Hematopoietic multipotent progenitor cell treated with erythropoietin and hydrocortisone succinate and interleukin-3 and kit ligand, for 6 days (in vitro differentiated cells): Measurements from ENCODE around the gene C6orf15.

Source experiments
- DNase-seq: peaks from one replicate; pipeline ENCODE4 v3.0.0-alpha.2; 2015

The C6orf15 gene

DNA sequence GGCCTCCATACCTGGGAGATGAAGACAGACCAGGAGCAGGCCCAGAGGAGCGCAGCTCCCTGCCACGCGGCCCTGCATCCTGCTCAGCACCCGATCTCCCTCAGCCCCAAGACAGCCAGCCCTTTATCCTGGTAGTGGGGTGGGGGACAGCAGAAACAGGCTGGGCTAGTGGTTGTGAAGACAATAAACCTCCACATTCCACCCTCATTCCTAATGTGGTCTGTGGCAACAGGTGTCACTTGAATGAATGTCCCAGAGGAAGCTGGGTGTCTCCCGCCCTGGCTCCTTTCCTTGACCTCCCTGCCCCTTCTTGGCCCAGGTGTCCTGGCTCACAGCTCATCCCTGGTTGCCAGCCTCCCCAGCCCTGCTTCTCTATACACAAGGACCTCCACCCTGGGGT, at the start of gene C6orf15:
Gene C6orf15 (minus strand): TSS at position 98 of the 400 bp plus-strand sequence. CDS start 20 bp downstream, at position 78.
- no peak for DNase-seq

DNA sequence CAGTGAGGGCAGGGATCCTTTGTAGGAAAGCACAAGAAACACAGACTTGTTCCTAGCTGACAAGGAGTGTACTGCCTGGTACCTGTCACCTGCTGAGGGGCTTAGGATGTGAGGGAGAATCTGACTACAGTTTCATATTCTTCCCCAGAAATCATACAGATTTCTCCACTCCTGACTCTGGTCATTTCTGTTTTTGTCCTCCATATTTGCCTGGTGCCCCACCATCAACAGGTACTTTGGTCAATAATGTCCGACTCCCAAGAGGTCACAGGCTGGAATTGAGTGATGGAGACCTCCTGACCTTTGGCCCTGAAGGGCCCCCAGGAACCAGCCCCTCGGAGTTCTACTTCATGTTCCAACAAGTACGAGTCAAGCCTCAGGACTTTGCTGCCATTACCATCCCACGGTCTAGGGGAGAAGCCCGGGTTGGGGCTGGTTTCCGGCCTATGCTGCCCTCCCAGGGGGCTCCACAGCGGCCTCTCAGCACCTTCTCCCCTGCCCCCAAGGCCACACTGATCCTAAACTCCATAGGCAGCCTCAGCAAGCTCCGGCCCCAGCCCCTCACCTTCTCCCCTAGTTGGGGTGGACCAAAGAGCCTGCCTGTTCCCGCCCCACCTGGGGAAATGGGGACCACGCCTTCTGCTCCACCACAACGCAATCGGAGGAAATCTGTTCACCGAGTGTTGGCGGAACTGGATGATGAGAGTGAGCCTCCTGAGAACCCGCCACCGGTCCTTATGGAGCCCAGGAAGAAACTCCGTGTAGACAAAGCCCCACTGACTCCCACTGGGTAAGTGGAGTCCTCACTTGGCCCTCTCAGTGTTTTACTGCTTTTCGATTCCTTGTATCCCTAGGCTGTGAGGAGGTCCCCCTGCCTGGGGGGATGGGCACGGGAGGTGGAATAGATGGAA, 49.1 kb upstream of the C6orf15 start:
- DNase-seq: no peak

DNA sequence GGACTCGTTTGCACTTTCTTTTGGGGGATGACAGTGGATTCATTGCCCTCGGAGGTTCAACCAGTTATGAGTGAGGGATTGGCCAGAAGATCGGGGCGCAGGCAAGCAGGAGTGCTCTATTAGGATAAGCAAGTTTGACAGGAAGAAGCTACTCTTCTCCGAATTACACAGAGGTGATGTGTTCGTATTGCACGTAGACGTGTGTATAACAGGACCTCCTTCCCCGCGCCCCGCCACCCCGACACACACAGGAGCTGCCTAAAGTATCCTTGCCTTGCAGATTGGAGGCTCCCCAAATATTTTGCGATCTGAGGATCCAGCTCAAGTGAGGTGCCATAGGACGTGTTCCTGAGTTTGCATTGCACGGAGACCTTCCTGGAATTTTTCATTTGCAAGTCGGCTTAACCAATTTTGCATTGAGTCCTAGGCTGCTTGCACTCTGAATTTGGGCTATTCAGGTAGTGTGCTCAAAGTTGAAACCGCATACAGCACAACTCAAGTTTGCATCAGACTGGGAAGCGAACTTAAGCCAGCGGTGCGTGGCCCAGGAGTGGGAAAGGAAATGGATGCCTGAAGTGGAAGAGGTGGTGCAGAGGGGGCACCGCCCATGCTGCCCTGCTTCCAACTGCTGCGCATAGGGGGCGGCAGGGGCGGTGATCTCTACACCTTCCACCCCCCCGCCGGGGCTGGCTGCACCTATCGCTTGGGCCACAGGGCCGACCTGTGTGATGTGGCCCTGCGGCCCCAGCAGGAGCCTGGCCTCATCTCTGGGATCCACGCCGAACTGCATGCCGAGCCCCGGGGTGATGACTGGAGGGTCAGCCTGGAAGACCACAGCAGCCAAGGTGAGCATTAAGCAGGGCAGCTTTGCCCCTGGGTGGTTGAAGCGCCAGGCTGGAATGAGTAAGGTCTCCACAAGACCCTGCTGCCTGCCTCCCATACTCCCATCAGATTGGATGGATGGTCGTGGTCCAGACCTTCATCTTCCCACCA, 46.8 kb upstream of the C6orf15 start:
- DNase-seq: peak; percentile 58

DNA sequence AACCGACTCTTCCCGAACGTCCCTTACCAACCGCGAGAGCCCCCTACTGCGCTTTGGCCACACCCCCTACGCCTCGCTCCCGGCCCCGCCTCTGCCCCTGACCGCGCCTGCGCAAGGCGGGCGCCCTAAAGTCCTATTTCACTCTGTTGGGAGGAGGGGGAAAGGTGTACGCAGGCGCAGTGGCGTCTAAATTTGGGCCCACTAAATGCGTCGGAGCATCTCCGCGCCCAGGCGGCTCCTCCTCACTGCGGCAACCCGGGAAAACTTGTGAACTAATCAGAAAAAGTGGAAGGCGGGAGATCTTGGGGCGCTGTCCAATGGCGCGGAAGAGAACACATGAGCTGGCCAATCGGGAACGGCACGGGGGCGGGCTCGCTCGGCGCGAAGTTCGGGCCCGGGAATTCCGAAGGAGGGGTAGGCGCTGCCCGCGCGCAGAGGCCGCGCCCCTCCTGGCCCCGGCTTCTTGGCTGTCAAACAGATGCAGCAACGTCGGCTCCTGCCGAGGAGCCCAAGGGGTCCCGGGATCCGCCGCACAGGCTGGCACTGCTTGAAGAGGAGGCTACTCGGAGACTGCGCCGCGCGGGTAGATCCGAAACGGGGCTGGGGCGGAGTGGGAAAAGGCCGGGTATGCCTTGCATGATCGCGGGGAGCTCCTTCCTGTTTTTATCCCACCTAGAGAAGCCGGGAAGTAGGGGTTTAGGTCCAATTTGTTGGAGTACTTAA, 45.9 kb upstream of the C6orf15 start, which contains the start of gene TCF19:
Gene TCF19 (plus strand): TSS at position 450 of the 723 bp plus-strand sequence. CDS start 881 bp downstream, outside the sequence.
- peak; percentile 99 for DNase-seq

DNA sequence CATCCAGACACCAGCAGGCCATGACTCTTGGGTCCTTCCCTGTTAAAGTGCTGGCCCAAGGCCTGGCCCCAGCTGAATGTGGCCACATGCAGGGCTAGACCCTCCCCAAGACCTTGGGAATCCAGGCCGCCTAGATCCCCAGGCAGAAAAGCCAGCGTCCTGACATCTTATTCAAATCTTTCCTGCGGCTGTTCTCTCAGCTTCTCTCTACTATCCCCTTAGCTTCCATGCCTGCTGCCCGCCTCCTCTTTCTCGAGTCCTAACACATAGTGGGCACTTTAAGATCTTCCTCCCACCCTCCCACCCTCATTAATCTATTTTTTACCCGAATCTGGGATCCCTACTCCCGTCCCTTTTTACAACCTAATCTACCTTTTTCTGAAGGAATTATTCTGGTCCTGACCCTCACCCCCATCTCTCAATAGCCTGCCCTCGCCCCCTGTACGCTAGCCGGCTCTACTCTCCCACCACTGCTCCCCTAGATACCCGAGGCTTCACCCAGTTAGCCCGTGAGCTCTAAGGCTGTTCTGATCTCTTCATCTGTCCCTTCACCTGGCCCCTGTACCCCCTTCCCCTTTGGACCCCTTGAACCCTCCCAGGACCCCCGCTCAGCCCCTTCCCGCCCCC, 45.3 kb upstream of the C6orf15 start, which contains the start of gene CCHCR1:
Gene CCHCR1 (minus strand): TSS at position 290 of the 627 bp plus-strand sequence. CDS start 202 bp downstream, at position 88.
- DNase-seq: no peak

DNA sequence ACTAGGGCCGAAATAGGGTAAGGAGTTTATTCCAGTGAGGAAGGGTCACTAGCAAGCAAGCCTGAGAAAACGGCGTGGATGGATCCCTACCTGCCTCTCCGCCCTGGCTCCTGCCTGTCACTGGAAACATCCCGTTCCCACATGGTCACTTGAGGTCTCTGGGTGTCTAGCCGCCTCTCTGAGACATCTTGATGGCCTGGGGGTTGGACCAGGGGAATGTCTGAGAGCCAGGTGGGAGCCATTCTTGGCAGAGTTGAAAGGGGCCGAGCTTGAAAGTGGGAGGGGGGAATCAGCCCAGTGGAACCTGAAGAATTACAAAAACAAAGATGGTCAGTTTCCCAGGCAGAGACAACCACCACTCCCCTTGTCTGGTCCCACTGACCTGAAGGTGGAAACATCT, 44.3 kb upstream of the C6orf15 start:
- DNase-seq: no peak

DNA sequence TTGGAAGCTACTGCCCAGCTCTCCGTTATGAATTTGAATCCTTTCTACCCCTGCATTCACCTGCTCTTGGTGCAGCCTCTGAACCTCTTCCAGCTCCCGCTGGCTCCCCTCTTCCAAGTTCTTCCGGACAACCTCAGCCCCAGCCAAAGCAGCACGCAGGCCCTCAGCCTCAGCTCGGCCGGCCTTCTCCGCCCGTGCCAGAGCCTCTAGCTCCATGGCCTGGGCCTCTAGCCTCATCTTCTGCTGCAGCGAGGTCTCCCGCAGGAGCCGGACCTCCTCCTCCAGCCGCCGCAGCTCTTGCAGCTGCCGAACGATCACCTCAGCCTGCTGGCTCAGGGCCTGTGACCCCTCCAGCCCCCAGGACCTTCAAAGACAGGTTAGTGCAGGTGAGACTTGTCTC, 42.1 kb upstream of the C6orf15 start:
- DNase-seq: no peak

DNA sequence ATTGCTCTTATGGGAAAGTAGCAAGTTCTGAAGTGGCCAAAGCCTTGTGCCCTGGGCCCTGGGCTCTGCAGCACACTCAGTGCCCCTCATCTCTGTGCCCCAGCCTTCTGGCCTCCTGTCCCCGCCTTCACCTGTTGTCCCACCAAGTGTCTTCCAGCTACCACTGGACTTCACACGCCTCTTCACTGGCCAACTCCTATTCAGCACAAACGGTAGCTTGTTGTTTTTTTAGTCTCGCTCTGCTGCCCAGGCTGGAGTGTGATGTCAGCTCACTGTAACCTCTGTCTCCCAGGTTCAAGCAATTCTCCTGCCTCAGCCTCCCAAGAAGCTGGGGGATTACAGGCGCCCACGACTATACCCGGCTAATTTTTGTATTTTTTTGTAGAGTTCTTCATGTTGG, 40.4 kb upstream of the C6orf15 start:
- DNase-seq: no peak

DNA sequence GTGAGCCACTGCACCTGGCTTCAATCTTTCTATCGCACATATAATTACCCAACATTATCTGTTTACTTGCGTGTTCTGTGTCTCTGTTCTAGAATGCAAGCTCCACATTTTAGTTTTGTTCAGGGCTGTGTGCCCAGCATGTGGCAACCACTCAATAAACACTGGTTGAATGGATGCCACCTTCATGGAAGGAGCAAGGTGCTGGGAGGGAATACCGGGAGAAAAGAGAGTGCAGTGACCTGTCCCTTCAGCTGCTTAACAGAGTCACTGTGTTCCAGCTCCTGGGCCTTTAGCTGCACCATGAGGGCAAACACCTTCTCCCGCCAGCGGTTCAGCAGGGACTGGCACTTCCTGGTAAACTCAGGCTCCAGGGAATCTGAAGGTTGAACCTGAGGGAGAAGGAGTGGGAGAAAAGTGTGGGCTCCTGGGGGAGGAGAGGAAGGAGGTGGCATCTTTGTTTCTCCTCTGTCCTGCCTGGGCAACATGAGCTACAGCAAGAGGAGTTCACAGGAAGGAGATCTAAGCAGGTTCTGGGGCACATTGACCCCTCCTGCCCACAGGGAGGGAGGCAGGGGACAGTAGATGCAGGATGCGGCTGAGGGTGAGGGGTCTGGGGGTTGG, 37.6 kb upstream of the C6orf15 start:
- no peak for DNase-seq

DNA sequence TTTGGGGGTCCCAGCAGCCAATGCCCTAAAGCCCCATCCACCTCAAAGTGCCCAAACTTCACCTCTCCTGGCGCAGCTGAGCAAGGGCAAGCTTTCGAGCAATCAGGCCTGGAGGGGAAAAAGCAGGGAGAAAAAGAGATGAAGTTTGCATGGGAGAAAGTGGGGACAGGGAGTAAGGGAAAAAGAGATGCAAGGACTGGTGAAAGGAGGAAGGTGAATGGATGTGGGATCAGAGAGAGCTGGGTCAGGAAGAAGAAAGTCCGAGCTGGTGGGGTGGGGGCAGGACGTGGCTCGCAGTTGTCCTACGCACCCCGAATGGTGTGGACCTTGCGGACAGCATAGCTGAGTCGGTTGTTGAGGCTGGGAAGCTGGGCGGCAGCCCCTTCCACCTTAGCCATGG, 33.0 kb upstream of the C6orf15 start:
- DNase-seq: no peak

DNA sequence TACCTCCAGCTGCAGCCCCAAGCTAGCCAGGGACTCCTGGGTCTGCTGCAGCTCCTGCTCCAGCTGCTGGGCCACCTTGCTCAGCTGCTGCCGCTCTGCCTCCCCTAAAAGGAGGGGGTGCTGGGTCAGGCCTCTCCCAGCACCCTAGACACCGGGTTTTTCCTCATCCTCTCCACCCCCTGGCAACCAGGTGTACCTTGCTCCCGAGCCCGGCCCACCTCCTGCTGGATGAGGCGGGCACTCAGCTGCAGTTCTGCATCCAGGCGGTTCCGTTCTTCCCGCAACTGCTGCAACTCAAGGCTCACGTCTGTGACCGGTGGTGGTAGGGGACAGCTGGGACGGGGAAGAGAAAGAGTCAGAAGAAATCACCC, 32.6 kb upstream of the C6orf15 start:
- DNase-seq: no peak

DNA sequence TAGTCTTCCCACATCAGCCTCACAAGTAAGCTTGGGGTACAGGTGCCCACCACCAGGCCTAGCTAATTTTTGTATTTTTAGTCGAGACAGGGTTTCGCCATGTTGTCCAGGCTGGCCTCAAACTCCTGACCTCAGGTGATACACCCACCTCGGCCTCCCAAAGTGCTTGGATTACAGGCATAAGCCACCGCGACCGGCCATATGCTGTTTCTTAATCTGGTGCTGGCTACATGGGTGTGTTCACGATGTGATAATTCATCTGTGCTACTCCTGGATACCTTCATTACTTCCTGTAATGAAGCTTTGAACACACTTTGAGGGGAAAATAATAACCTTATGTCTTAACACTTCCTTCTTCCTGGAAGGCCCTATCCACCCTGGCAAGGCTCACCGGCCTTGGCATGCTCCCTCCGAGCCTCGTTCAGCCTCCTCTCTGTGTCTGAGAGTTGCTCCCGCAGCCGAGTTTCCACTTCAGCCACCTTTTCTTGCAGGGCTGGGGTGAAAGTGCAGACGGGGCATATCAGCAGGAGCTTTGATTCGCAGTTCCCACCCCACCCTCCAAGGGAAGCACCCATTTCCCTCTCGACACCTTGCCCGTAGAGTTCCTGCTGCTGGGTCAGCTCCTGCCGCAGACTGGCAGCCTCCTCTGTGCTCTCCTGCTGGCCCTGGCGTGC, 32.1 kb upstream of the C6orf15 start:
- no peak for DNase-seq

DNA sequence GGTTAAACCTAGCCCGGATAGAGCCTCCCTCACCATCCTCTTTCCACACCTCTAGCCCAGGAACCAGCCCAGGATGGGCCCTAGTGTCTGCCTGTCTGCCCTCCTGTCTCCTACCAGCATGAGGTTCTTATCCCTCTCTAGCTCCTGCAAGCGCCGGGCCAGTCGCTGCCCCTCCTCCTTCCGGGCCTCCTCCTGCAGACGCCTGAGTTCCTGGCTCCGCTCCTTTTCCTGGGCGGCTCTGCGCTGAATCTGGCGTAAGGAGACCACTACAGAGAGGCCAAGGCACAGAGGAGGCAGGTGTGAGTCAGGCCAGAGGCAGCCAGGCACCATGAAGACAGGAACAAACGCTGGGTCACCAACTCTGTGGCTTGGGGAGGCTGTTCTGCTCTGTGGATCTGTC, 30.8 kb upstream of the C6orf15 start:
- DNase-seq: no peak

DNA sequence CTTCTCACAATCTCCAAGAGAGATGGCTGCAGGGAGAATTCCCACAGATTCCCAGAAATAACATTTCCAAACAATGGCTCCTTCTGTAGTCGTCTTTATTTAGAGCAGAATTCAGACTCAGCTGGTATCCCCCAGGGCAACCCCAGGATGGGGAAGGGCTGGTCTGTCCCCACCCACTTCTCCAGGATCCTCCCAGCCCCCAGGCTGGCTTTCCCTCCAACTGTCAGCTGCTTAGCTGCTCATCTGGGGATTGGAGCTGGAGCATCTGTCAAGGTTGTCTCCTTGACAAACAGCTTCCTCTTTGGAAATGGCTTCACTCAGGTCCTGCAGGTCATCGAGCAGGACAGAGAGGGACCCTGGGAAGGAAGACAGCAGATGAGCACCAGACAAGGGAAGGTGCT, 30.0 kb upstream of the C6orf15 start:
- DNase-seq: no peak

DNA sequence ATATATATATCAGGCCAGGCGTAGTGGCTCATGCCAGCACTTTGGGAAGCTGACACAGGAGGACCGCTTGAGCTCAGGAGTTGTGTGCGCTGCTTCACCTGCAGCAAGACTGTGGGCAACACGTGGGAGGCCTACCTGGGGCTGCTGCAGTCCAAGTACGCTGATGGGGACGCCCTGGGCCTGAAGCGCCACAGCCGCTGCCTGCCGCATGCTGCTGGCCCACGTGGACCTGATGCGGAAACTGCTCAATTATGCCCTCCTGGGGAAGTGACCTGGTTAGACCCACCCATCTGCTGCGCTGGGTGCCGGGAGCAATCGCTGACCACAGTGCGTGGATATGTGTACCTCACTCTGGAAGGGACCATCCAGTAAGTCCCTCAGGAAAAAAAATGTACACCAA, 28.3 kb upstream of the C6orf15 start:
- DNase-seq: no peak

DNA sequence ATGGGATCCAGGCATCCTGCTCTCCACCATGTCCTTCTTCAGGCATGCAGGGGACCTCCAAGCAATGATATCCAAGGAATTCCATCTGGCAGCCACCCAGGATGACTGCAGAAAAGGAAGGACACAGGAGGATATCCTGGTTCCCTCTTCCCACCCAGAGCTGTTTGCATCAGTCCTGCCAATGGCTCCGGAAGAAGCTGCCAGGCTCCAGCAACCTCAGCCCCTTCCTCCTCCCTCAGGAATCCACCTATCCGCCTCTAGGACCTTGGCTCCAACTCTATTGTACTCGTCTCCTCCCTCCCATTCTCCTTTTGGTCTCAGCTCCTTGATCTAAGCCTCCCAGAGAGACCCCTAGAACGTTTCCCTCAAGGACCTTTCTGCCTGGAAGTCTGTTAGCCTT, 27.2 kb upstream of the C6orf15 start:
- DNase-seq: no peak

DNA sequence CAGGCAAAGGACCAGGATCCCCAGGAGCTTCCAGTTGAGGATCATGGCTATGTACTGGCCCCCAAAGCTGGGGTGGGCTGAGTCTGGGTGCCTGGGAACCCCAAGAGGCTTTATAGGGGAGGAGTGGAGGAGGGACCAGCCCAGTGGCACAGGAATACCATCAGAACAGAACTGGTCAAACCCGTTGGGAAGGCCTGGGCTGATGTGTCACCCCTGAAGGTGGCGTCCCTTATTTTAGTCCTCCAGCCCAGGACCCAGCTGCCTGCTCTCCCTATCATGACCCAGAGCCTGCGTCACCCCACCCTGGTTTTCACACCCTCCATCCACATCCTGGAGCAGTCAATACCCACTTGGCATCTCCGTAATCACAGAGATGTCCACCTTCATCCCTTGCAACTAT, 26.6 kb upstream of the C6orf15 start, which contains the start of gene PSORS1C2:
Gene PSORS1C2 (minus strand): TSS at position 85 of the 400 bp plus-strand sequence. CDS start 40 bp downstream, at position 45.
- no peak for DNase-seq

DNA sequence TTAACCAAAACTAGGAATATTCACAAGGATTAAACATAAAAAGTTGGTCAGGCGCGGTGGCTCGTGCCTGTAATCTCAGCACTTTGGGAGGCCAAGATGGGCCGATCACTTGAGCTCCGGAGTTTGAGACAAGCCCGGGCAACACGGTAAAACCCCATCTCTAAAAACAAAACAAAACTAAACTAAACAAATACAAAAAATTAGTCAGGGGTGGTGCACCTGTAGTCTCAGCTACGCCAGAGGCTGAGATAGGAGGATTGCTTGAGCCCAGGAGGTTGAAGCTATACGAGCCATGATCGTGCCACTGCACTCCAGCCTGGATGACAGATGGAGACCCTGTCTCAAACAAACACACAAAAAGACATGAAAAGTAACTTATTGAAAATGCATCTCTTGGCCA, 23.3 kb upstream of the C6orf15 start:
- DNase-seq: no peak

DNA sequence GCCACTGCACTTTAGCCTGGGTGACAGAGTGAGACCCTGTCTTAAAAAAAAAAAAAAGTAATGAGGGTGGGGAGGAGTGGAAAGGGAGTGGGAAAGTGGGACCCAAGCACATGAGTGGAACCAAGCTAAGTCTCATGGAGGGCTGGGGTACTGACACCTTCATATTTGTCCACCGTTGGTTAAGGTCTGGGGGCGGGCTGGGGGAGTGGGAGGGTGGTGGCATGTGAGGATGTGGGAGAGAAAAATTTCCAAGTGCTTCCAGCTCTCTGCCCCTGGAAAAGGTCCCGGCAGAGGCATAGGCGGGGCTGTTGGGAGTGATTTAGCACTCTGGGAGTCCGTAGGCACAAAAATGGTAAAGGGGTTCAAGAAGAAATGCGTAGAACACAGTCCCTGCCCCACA, 20.4 kb upstream of the C6orf15 start:
- no peak for DNase-seq

DNA sequence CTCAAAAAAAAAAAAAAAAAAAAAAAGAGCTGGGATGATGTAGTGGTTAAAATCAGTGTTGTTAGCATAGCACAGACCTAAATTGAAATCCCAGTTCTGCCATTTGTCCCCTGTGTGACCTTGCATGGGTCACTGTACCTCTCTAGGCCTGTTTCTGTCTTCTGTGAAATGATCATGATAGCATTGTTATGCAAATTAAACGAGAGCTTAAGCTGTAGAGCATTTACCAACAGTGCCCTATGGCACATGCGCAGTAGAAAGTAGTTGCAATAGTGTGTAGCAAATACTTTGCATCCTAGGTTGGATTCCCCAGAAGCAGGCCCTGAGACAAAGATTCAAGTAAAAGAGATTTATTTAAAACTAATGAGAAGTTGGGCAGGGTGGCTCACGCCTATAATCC, 19.2 kb upstream of the C6orf15 start:
- no peak for DNase-seq

DNA sequence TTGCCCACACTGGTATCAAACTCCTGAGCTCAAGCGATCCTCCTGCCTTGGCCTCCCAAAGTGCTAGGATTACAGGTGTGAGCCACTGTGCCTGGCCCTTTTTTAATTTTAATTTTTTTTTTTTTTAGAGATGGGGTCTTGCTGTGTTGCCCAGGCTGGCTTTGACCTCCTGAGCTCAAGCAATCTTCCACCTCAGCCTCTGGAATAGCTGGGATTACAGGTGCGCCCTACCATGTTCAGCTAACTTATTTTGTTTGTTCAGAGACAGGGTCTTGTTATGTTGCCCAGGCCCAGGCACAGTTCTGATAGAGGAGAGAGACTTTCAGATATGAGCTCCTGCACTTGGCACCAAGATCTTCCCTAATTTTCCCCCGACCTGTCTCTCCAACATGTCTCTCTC, 18.4 kb upstream of the C6orf15 start:
- no peak for DNase-seq
